Femur (tissue), 1 donor: ENCODE measurements around the gene WNT5B.
"Not testable (repeated sequence)": the region's sequence is repeated elsewhere in the genome, so short reads cannot be mapped to it uniquely, and the experiment has no call there.

Experiments
- DNase-seq: peaks from one replicate; pipeline ENCODE4 v3.0.0-alpha.2; 2017

Gene WNT5B

DNA sequence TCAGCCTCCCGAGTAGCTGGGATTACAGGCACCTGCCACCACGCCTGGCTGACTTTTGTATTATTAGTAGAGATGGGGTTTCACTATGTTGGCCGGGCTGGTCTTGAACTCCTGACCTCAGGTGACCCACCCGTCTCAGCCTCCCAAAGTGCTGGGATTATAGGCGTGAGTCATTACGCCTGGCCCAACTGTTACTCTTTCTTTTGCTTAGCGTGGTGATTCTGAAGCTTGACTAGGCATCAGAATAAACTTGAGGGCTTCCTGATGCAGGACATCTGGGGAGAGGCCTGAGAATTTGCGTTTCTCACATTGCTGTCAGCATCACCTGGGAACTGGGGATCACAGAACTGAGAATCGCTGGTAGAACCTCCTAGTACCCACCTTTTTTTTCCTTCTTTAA is 26.3 kb upstream of the WNT5B start:
- not testable (repeated sequence) for DNase-seq

DNA sequence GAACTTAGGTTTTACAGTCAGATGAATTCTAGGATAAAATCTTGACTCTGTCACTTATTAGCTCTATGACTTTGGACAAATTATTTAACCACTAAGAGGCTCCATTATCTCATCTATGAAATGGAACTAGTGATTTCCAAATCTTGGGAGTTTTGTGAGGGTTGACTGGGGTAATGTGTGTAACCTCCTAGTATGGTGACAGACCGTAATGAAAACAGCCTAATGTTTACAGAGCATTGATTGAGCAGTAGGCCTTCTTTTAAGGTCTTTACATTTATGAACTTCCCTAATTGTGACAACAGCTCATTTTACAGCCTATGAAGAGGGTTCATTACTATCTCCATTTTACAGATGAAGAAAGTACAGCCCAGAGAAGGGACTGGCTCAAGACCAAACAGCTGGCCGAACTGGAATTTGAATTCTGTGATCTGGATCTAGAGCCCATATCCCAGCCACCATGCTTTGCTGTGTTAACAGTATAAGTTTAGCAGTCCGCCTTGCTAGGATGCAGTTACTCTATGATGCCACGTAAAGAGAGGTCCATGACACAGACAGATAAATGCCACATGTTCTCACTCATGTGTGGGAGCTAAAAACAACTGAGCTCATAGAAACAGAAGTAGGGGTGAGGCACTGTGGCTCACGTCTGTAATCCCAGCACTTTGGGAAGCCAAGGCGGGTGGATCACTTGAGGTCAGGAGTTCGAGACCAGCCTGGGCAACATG is 25.6 kb upstream of the WNT5B start:
- DNase-seq = no peak

DNA sequence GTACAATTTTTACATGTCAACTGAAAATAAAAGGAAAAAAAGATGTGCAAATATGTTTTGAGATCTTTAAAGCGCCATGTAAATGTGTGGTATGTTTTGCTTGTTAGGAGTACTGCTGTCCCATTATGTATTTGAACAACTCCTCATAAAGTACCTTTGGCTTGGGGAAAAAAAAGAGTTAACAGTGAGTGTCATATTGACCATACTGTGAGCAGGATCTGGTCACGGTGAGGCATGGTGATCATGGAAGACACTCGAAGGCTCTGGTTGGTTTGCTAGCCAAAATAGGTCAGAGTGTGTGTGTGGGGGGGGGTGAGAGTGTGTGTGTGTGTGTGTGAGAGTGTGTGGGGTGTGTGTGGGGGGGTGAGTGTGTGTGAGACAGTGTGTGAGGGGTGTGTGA is 24.6 kb upstream of the WNT5B start:
- no peak for DNase-seq

DNA sequence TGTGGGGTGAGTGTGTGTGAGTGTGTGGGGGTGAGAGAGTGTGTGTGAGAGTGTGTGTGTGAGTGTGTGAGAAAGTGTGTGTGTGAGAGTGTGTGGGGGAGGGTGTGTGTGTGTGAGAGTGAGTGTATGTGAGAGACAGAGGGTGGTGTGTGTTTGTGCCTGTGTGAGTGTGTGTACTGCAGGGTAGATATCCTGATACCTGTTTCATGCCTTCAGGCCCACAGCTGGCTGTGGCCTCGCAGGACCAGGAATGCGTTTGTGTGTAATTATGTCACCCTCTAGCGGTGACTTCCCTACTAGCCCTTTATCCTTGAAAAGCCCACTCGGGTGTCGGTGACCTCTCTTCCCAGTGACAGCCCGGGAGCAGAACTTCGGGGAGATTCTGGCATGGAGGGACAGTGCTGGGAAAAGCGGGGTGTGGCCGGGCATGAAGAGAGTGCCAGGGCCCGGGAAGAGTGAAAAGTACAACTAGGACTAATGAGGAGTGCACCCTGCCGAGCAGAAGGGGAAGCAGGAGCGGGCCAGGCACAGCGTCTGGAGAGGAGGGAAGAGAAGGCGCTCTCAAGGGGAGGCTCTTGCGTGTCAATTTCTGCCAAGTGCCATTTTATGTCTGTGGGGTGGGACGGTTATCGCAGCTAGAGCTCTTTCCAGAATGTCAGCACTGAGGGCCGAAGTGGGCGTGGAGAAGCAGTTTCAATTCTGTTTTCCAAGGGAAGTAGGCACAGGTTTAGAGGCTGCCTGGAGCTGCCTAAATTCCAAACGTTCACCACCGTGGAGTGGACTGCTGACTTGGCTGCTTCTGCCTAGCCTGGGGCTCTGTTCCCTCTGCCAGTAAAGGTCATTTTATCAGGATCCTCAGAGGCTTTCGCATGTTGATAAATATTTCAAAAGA is 23.7 kb upstream of the WNT5B start:
- peak; percentile 78 for DNase-seq

DNA sequence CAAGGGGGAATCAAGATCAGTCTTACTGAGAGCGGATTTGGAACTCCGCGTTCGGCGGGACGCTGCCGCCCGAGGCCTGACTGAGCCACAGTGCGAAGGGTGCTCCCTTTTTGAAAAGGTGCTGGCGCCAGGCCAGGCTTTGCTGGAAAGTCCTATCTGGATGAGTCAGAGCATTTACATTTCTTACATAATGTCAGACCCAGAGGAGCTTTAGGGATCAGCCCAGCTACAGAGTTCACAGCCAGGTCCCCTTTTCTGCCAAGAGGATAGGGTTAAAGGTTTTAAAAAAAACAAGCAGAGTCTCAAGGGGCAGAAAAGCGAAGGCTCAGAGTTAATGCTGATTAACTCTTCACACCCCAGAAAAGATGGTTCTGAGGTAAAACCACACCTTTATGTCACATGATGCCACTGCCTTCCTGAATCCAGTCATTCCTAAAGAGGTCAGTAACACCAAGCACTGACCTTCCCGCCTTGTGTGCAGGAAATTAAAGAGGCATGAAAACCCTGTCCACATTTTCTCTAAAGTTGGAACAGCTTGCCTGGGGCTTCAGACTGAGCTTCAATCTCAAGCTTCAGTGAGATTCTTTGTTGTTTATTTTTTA is 22.9 kb upstream of the WNT5B start:
- peak; percentile 89 for DNase-seq

DNA sequence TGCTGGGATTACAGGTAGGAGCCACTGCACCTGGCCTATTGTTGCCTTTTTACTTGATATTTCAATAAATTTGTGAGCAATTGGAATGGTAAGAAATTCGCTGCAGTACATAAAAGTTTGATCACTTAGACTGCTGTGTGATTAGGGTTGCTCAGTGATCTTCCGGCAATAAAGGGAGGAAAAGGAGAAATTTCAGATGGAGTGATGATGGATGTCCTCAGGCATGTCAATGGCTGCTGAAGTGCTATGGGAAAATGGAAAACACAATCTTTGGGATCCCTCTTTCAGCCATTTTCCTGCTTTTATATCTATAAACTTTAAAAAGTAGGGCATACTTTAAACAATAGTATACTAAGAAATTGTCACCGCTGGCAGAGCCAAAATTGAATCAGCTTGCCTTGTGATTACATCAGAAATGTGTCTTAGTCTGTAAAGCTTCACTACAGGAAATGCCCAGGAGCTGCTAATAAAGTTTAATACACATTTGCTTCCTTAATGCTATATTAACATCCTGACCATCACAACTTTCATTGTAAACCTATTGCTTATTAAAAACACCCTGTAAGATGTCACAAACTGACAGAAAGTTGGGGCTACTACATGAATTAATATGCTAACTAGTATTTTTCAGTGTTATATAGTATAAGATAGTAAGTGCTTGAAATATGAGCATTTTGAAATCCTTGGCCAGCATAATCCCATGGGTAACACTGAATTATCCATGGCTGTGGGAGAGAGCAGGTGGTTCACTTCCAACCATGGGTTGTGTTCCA is 20.9 kb upstream of the WNT5B start:
- DNase-seq = no peak

DNA sequence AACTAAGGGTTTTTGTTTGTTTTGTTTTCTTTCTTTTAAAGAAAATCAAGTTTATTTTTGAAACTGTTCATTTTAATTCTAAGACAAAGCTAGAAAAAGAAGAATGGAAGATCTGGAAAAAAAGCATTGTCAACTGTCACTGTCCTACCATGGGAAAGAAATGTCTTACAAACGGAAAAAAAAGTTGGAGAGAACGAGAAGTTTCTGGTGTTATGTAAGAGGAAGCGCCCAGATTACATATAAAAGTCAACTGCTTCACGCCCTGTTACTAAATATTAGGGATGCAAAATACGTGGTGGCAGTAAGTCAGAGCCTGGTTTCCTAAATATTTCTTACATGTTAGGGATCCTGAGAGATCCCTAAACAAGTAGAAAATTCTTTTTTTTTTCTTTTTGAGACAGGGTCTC is 20.3 kb upstream of the WNT5B start:
- DNase-seq = no peak

DNA sequence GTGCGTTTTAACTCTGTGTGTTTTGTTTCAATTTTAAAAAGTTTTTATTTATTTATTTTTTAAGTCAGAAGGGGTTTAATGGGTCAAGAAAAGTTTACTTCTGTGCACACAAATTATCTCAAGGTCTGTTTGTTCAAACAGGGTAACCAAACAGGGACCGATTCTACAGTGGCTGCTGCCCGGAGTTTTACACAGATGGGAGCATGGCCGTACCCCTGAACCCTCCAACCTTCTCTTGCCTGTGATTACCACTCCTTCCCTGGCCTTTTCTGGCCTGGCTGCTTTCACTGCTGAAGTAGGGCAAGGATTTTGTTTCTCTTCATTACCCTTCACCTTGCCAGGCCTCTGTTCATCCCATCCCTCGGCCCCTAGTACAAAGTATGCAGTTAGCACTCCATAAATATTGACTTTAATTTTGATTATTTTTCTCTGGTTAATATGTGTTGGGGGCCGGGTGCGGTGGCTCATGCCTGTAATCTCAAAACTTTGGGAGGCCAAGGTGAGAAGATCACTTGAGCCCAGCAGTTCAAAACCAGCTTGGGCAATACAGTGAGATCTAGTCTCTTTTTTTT is 18.9 kb upstream of the WNT5B start:
- no peak for DNase-seq

DNA sequence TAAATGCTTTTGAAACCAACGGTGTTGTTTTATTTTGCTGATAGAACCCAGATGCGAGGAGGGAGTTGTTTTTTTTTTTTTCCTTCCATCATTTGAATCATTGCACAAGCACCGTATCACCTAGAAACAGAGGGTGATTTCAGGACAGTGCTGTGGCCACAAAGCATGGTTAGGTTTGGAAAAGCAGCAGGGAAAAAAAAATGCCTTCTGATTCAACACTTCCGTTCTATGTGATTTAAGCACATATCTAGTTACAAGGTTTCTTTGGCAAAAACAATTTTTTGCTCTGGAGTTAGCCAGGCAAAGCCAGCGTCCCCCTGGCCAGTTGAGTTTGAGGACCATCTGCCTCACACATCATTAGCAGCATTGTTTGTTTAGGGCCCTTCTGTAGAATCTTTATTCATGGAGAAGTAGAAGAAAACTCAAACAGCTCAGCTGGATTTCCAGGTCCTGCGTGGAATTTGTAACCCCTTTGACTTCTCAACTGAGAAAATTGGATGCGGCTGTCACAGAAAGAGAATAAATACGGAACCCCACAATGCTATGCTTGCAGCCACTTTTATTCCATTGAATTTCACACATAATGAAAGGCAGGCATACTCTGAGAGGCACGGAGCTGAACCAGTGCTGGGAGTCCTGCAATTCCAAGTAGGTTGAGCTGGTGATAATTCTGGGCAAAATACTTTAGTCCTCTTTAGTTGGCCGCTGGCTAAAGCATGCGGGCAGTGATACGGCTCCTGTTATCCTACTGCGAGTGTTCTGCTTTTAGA is 17.0 kb upstream of the WNT5B start:
- DNase-seq = no peak

DNA sequence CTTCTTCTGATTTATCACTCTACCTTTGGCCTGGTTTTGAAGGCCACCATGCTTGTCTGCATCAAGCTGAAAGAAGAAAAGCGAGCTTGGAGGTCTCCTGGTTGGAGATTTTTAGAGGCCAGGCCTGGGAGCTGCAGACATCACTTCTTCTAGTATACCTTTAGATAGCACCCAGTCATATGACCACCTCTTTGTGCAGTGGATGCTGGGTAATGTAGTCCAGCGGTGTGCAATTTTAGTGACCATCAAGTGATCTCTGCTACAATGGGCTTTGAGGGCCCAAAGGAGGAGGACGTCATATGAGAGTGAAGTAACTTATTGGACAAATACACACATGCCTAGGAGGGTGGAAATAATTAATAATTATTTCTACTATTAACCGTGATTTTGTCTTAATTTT is 15.2 kb upstream of the WNT5B start:
- DNase-seq = no peak

DNA sequence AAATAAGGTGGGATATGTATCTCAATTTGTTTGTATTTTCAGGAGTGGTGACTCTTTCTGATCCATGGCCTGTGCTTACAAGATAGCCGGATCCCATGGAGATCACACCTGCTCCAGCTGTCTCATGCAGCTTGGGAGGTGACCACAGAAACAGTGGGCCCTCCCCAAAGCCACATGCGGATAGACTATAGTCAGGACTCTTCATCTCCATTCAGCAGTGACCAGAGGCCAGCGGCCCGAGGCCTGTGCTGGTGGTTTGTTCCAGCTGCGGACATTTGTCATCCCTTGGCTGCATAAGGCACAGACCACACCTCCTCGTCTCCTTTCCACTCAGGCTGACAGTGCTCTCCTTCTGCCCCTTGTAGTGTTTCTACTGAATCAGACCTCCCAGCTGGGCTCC is 14.7 kb upstream of the WNT5B start:
- DNase-seq = no peak

DNA sequence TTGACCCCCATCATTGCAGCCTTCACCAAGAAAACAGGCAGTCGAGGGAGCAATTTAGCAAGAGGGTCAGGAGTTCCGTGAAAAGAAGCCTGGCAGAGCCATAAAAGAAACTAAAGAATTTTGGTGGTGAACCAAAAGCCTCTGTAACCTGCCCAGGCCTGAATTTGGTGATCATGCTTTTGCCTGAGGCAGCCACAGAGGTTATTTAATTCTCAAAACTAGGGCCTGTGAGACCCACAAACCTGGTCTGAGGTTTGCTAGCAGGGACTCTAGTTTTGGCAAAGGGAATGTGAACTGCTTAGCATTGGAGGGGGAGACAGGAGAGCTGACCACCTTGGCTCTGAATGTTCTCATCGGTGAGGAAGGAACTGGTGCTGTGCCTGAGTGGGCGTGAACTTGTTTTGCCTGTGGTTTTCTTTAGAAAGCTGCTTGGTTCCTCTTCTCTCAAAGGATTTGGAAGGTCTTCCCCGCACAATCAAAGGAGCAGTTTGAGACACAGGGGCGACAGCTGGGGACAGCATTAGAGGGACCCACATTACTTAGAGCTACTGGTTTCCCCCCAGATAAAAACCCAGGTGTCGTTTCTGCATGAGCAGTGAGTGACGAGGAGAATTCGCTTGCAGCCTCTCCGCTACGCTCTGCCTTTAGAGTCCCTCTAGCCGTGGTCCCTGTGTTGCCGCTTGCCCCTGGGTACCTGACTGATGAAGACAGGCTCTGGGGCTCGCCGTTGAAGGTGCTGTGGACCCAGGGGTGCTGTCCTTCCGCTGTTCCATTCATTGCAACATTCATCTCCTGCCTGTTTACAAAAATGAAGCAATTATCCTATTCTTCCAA is 12.6 kb upstream of the WNT5B start:
- DNase-seq = no peak

DNA sequence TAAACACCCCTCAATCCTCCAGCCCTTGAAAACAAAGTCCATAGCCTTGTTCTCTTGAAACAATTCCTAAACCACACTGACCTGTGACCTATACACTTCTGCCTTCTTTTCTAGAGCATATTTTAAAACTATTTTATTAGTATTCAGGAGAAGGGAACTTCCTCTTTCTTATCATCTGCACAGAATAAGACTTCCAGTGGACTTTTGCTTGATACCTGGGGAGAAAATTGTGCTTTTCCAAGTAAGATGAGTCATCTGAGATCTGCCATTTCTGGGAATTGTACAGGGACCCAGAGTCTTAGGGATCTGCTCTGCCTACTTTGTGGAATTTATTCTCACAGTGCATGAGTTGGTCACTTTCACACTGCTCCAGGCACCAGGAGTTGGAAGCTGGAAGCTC is 10.5 kb upstream of the WNT5B start:
- DNase-seq = no peak

DNA sequence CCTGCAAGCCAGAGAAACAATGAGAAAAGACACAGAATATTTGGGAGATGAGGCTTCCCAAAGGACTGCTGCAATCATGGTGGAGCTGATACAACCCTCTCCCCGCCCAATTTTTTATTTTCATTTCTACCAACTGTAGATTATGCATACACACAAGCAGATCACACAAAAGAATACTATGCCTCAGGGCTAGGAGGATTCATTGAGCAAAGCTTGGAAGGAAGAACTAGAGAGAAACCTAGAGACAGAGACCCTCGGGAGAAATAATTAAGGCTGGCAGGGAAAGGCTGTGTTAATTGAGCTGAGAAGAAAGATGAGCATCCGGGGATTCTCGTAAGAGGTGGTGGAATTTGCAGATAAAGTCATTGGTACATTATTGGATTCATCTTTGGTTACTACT is 9.9 kb upstream of the WNT5B start:
- DNase-seq = no peak

DNA sequence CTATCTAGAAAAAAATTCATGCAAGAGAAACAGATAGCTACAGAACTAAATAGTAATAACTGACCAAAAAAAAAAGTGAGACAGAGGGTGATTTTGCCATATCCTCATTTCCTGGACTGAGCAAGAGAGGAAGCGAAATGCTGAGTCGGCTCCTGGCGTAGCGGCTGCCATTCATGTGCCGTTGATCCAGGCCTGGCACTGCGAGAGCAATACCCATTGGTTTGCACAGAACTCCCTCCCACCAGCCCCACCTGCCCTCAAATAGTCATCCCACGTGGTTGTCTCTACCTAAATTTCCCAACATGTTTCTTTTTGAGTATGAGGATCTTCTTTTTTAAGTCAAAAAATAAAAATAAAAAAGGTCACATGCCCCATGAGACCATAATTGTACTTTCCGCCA is 9.4 kb upstream of the WNT5B start:
- DNase-seq = peak; percentile 58

DNA sequence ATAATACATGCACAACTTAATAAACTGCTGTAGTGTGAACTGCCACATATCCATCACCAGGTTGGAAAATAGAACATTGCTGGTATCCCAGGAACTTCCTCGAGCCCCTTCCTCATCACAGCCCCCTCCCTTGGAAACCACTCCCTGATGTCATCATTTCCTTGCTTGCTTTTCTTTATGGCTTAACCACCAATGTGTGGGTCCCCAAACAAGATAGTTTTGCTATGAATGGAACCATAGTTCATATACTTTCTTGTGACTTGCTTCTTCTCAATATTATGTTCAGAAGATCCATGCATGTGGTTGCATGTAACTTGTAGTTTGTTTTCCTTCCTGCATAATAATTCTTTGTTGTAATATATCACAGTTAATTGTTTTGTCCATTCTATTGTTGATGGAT is 8.9 kb upstream of the WNT5B start:
- no peak for DNase-seq

DNA sequence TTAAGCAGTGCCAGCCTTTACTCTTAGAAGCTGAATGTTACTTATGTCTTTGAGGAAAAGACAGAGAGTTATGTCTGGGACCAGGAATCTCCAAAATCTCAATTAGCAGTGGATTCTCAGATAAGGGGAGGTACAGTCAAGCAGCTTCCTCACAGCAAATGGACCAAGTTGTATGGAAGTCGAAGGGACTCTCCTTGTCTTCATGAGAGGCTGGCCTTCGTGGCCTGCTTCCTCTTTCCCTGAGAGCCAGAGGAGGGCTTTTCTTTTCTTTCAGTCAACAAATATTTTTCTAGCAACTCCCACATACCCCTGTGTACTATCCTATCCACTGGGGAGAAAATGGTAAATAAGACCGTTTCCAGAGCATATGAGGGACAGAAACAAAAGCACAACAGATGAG is 6.6 kb upstream of the WNT5B start:
- DNase-seq = no peak

DNA sequence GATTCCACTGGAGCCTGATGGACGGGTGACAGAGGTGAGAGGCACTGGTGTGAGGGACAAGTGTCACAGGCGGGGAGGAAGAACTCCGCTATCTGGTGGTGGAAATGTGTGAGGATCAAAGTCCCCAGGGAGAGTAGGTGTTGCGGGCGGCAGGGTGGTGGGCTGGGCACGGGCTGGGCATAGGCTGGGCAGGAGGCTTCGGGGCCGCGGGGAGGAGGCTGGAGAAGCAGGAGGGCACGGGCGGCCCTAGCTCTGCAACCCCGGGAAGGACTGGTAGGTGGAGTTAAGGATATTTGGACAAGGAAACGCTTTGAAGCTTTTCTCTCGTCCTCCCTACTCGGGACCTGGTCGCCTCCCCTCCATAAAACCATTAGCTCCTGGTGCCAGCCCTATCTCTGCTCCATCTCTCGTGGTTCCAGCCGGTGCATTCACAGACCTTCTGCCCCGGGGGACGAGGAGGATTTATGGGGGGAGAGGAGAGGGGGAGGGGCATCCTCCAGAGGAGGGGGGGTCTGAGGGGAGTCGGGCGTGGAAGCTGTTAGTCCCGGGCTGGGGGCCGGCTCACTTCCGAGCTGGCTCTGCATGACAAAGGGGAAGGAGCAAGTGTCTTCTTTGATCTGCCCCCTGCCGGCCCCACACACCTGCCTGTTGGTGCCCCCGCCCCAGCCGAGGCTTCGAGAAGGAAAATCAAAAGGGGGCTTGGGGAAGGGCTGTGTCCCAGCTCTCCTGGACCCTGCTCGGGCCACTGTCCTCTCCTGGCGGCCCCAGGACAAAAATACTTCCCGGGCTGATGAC is 504 bp downstream of the WNT5B start:
- peak; percentile 51 for DNase-seq

DNA sequence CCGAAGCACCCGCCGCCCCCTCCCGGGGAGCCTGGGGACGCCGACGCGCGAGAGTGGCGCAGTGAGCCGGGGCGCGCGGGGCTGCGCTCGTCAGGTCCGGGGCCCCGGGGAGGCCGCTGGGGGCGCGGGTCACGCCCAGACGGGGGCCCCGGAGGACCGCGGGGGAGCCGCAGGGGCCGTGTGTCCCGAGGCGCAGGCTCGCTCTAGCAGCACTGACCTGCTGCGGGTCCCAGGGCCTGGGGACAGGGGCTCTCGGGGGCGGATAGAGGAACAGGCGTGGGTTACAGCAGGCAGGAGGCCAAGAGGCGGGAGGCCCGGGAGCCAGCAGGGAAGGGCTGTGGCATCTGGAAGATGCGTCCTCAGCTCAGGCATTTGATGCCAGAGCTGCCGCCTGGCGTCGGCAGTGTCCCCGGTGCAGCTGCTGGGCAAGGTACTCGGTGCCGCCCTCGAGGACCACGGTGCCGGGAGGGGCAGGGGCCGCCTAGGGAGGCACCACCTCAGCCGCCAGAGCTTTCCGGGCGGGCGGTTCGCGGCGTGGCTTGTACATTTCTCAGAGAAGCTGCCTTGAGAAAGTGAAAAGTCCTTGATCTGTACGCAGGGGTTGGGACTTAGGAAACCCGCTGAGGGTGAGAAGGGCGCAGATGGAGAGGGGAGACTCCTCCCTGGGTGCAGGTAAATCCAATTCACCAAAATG is 1.2 kb downstream of the WNT5B start:
- DNase-seq = peak; percentile 72
